Pancreas (tissue), 10 donors: ENCODE measurements around the gene KCNH4. TPM values are rescaled to one million over a fixed set of nuclear protein-coding genes. Genes with fewer than 3 reads are reported as not detected.
A peak's percentile ranks its signal among the peaks of the same experiment; 100 is the strongest.
"Not testable (repeated sequence)": the region's sequence is repeated elsewhere in the genome, so short reads cannot be mapped to it uniquely, and the experiment has no call there.

ENCODE experiments used
- ATAC-seq, 4 donors: fragments of 200-7000 bp; cut with Tn5 transposase; one replicate each; pipeline versions ENCODE4 v1.8.0 to v1.9.1; 2020; ENCODE audit warnings: mild to moderate bottlenecking in 4 of 4, moderate library complexity in 4 of 4
- DNase-seq, 6 donors: peaks; one replicate each; pipeline ENCODE4 v3.0.0-alpha.2; 2020
- FAIRE-seq: peaks from 2 replicates; lab custom pipeline; 2012; peaks lifted over from hg19 to GRCh38; lab: Jason Lieb, UNC
- H3K27ac ChIP-seq, 4 donors: fragments of 200-600 bp; sonication (generic); 1 replicate in 3 of 4; 2 replicates in 1 of 4; pipeline versions ENCODE4 v1.5.0 to v1.8.0; 2020
- H3K27me3 ChIP-seq, 4 donors: fragments of 200-600 bp; one replicate each; pipeline ENCODE4 v1.8.0; 2021
- H3K36me3 ChIP-seq, 3 donors: fragments of 200-600 bp; sonication (generic) in 1 of 3; one replicate each; pipeline versions ENCODE4 v1.5.0 to v1.8.0; 2020 to 2021
- H3K4me1 ChIP-seq, 3 donors: fragments of 200-600 bp; one replicate each; pipeline ENCODE4 v1.8.0; 2021
- H3K4me3 ChIP-seq, 4 donors: fragments of 200-600 bp; sonication (generic) in 2 of 4; one replicate each; pipeline versions ENCODE4 v1.5.0 to v1.8.0; 2020 to 2021
- H3K9me3 ChIP-seq, 4 donors: fragments of 200-600 bp; one replicate each; pipeline ENCODE4 v1.8.0; 2021
- WGBS, 2 donors: extraction: QIAGEN DNeasy Blood & Tissue Kit; methylation state at CpG; one replicate each; pipeline ENCODE4 v1.1.7; 2013; 5-methylcytosine and 5-hydroxymethylcytosine counted together
- intact Hi-C, 3 donors: fragments of 100-400 bp; cut with DNase I; formaldehyde crosslinking; loops; one replicate each; pipeline versions ENCODE4 v1.11.1 to v1.14.2; 2022
- polyA plus RNA-seq, 2 donors: library from polyadenylated mRNA; stranded (reverse); fragments of 200-250 nt; gene quantifications; one replicate each; pipeline ENCODE4 v1.2.3, GENCODE V29; 2013
- total RNA-seq, 6 donors: library from RNA; stranded (reverse); fragmentation: NEBNext Ultra II Directional in 4 of 6; extraction: Animal tissue kit (Norgen Biotek cat#: 25700) in 4 of 6; gene quantifications; one replicate each; pipeline versions ENCODE4 v1.2.1 to v1.2.4, GENCODE V29; 2021 to 2023
- TF ChIP-seq, protein P1 (sequence below), 4 donors: fragments of 200-600 bp; sonication (generic) in 3 of 4; IDR thresholded peaks; one replicate each; pipeline versions ENCODE4 v1.5.0 to v1.8.0; 2021; ENCODE audit warnings: antibody characterized with exemption in 4 of 4
- donor health status: healthy with polysubstance abuse.
- donor health status: DM: no; HTN: no; CAD: no; lungs with moderate emphysema.
- donor health status: DM: no; HTN: no; CAD: no.
- donor health status: control.
- donor health status: control.
- donor health status: Bipolar disorder and iron deficiency.
- donor health status: DM: yes; HTN: yes; CAD: no.
- donor health status: DM: no; HTN: no; CAD: no.
- donor health status: DM: no; HTN: no; CAD: no.
- donor health status: DM: yes; HTN: yes; CAD: no.

Gene KCNH4
- total and polyA plus RNA-seq, 8 donors = 0.03 to 0.14 (median 0.08) TPM; not detected in 1

GRCh38 chr17:42210046-42210445, 29.1 kb upstream of the KCNH4 start:
- DNase-seq (no peak), ATAC-seq (no peak), FAIRE-seq (no peak)
- intact Hi-C loops = no loop called here
- Histone ChIP-seq H3K4me1 (peaks cover 8 to 14% (median 14%) of the 10 kb centered on the region in 3 donors), H3K9me3 (no peaks in the 10 kb centered on the region), H3K27ac (no peak overlapping the region), H3K36me3 (peaks cover 0 to 10% (median 0%) of the 10 kb centered on the region in 3 donors), H3K4me3 (no peak overlapping the region), H3K27me3 (no peaks in the 10 kb centered on the region)
- TF ChIP-seq, protein P1, sequence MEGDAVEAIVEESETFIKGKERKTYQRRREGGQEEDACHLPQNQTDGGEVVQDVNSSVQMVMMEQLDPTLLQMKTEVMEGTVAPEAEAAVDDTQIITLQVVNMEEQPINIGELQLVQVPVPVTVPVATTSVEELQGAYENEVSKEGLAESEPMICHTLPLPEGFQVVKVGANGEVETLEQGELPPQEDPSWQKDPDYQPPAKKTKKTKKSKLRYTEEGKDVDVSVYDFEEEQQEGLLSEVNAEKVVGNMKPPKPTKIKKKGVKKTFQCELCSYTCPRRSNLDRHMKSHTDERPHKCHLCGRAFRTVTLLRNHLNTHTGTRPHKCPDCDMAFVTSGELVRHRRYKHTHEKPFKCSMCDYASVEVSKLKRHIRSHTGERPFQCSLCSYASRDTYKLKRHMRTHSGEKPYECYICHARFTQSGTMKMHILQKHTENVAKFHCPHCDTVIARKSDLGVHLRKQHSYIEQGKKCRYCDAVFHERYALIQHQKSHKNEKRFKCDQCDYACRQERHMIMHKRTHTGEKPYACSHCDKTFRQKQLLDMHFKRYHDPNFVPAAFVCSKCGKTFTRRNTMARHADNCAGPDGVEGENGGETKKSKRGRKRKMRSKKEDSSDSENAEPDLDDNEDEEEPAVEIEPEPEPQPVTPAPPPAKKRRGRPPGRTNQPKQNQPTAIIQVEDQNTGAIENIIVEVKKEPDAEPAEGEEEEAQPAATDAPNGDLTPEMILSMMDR (IDR thresholded peaks at IDR 0.05) = no peak
- 92 to 94% methylated on average over 6 of the region's 6 CpGs for WGBS, 2 donors

DNA sequence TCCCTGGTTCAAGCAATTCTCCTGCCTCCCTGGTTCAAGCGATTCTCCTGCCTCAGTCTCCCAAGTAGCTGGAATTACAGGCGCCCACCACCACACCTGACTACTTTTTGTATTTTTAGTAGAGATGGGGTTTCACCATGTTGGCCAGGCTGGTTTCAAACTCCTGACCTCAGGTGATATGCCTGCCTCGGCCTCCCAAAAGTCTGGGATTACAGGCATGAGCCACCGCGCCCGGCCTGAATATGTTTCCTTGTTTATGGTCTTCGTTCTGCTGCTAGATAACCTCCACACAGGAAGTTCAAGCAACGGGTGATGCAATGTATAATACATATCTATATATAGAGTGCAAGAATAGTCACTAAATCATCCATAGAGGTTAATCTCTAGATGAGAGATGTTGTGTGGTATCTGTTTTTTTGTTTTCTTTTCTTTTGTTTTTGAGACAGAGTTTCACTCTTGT, 25.2 kb upstream of the KCNH4 start:
- FAIRE-seq, H3K27me3 ChIP-seq, H3K27ac ChIP-seq, H3K4me1 ChIP-seq, intact Hi-C loops, H3K9me3 ChIP-seq, ATAC-seq, H3K4me3 ChIP-seq: not testable (repeated sequence)
- WGBS, 2 donors = 87 to 91% methylated on average over 8 of the region's 8 CpGs
- peak in 1 of 6 donors; percentile 3 for DNase-seq
- peaks cover 0 to 10% (median 3%) of the 10 kb centered on the region in 3 donors for H3K36me3 ChIP-seq

DNA sequence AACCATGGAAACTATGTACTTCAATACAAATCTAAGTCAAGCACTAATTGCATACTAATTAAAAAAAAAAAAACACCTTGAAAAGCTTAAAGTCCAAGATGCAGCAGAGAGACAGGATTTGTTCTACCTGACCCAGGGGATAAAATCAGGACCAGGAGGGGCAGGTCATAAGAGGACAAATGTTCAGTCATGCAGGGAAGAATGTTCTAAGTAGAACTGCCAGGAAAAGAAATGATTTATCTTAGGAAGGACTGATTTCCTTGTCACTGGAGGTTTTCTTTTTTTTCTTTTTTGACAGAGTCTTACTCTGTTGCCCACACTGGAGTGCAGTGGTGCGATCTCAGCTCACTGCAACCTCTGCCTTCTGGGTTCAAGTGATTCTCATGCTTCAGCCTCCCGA, 22.4 kb upstream of the KCNH4 start:
- H3K9me3 ChIP-seq = no peaks in the 10 kb centered on the region
- intact Hi-C loops = no loop called here
- no peak for DNase-seq
- no peak for ATAC-seq
- H3K27me3 ChIP-seq = no peaks in the 10 kb centered on the region
- H3K4me1 ChIP-seq = peaks cover 0 to 6% (median 0%) of the 10 kb centered on the region in 3 donors
- H3K4me3 ChIP-seq = no peak overlapping the region
- WGBS, 2 donors = 98 to 100% methylated on average over 2 of the region's 2 CpGs
- peaks cover 0 to 3% (median 0%) of the 10 kb centered on the region in 3 donors for H3K36me3 ChIP-seq
- TF ChIP-seq, protein P1 (IDR thresholded peaks at IDR 0.05) = no peak
- no peak for FAIRE-seq
- no peak overlapping the region for H3K27ac ChIP-seq

- Histone ChIP-seq H3K27ac (no peak overlapping the region), H3K27me3 (no peaks in the 10 kb centered on the region), H3K4me3 (no peak overlapping the region), H3K36me3 (peaks cover 0 to 3% (median 0%) of the 10 kb centered on the region in 3 donors), H3K4me1 (peaks cover 0 to 6% (median 0%) of the 10 kb centered on the region in 3 donors), H3K9me3 (no peaks in the 10 kb centered on the region)
- ATAC-seq (no peak), FAIRE-seq (no peak), DNase-seq (no peak)
- TF ChIP-seq, protein P1 (IDR thresholded peaks at IDR 0.05) = no peak
- intact Hi-C loops = no loop called here
- 94 to 95% methylated on average over 5 of the region's 5 CpGs for WGBS, 2 donors
These were observed 21.8 kb upstream of the KCNH4 start for GRCh38 chr17:42202696-42203095.

- H3K27me3 ChIP-seq = no peaks in the 10 kb centered on the region
- 93 to 97% methylated on average over 6 of the region's 6 CpGs for WGBS, 2 donors
- no peak overlapping the region for H3K4me3 ChIP-seq
- no peak for FAIRE-seq
- TF ChIP-seq, protein P1 (IDR thresholded peaks at IDR 0.05) = no peak
- no peaks in the 10 kb centered on the region for H3K9me3 ChIP-seq
- H3K36me3 ChIP-seq = peaks cover 0 to 3% (median 0%) of the 10 kb centered on the region in 3 donors
- intact Hi-C loops = no loop called here
- ATAC-seq = no peak
- DNase-seq = peak in 1 of 6 donors; percentile 55
- H3K27ac ChIP-seq = no peak overlapping the region
- H3K4me1 ChIP-seq = peaks cover 0 to 6% (median 0%) of the 10 kb centered on the region in 3 donors
These were observed 21.2 kb upstream of the KCNH4 start for GRCh38 chr17:42202159-42202558.
